BE2C (cell line): ENCODE results near the gene PINK1.

Experiments used
- DNase-seq: peaks from one replicate; pipeline ENCODE4 v3.0.0-alpha.2; 2020
- H3K27me3 ChIP-seq: fragments of 250-450 bp; sonication (Bioruptor Pico); 2 replicates; pipeline ENCODE4 v1.5.1; 2020; ENCODE audit warnings: mild to moderate bottlenecking
- H3K36me3 ChIP-seq: fragments of 250-450 bp; sonication (Bioruptor Pico); 2 replicates; pipeline ENCODE4 v1.5.1; 2020; ENCODE audit warnings: mild to moderate bottlenecking
- H3K4me1 ChIP-seq: fragments of 250-450 bp; sonication (Bioruptor Pico); 2 replicates; pipeline ENCODE4 v1.5.1; 2020
- H3K4me3 ChIP-seq: 2 replicates; pipeline ENCODE4 v1.5.1; 2011; ENCODE audit warnings: low read depth, low read length
- H3K9me3 ChIP-seq: fragments of 250-450 bp; sonication (Bioruptor Pico); 2 replicates; pipeline ENCODE4 v1.5.1; 2020
- TF ChIP-seq, protein P1 (sequence below): IDR thresholded peaks from 2 replicates; pipeline ENCODE4 v1.5.1; 2012; ENCODE audit warnings: mild to moderate bottlenecking, low read depth, low read length

Gene PINK1

DNA sequence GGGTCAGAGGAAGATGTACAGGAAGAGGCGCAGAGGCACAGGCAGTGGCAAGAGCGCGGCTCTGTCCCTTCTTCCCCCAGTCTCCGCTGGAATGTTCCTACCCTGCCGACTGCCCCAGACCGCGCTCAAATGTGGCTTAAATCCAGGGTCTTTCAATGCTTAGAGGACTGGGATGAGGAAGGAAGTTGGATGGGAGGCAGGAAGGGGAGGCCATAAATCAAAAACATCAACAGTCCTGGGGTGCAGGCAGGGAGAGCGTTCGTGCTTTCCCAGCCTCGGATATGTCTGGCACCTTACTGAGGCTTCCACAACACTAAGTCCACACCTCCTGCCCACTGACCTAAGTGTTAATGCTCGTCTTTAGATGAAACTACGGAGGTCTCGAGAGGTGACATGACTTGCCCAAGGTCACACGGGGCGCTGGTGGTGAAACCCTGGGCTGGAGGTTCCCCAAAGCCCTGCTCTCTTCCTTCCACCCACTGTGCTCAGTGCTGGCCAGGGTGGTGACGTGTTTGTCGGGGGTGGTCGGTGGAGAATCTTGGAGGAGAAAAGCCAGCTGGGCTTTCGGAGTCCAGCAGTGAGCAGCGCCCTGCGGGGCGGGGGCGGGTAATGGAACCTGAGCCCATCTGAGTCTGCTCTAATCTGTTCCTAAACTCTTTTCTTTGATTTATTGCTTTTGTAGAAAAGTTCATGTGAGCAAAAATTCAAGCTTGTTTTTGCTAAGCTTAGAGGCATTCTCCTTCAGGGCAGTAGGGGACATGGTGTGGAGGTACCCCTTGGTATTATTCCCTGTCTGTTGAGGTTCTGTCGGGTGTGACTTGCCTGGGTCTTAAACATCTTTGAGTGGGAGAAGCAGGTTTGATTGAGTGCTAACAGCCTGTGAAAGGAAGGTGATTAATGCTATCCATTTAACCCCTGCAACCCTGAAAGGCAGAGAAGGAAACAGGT is 43.7 kb upstream of the PINK1 start:
- H3K27me3 ChIP-seq = no peaks in the 10 kb centered on the region
- TF ChIP-seq, protein P1, sequence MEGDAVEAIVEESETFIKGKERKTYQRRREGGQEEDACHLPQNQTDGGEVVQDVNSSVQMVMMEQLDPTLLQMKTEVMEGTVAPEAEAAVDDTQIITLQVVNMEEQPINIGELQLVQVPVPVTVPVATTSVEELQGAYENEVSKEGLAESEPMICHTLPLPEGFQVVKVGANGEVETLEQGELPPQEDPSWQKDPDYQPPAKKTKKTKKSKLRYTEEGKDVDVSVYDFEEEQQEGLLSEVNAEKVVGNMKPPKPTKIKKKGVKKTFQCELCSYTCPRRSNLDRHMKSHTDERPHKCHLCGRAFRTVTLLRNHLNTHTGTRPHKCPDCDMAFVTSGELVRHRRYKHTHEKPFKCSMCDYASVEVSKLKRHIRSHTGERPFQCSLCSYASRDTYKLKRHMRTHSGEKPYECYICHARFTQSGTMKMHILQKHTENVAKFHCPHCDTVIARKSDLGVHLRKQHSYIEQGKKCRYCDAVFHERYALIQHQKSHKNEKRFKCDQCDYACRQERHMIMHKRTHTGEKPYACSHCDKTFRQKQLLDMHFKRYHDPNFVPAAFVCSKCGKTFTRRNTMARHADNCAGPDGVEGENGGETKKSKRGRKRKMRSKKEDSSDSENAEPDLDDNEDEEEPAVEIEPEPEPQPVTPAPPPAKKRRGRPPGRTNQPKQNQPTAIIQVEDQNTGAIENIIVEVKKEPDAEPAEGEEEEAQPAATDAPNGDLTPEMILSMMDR = no peak
- no peaks in the 10 kb centered on the region for H3K9me3 ChIP-seq
- DNase-seq = no peak
- H3K4me3 ChIP-seq = no peak overlapping the region
- no peaks in the 10 kb centered on the region for H3K36me3 ChIP-seq
- no peaks in the 10 kb centered on the region for H3K4me1 ChIP-seq

GRCh38 chr1:20590306-20590777 is 42.9 kb upstream of the PINK1 start:
- no peak overlapping the region for H3K4me3 ChIP-seq
- no peak for DNase-seq
- no peaks in the 10 kb centered on the region for H3K9me3 ChIP-seq
- H3K27me3 ChIP-seq = no peaks in the 10 kb centered on the region
- TF ChIP-seq, protein P1 = no peak
- H3K36me3 ChIP-seq = no peaks in the 10 kb centered on the region
- no peaks in the 10 kb centered on the region for H3K4me1 ChIP-seq

DNA sequence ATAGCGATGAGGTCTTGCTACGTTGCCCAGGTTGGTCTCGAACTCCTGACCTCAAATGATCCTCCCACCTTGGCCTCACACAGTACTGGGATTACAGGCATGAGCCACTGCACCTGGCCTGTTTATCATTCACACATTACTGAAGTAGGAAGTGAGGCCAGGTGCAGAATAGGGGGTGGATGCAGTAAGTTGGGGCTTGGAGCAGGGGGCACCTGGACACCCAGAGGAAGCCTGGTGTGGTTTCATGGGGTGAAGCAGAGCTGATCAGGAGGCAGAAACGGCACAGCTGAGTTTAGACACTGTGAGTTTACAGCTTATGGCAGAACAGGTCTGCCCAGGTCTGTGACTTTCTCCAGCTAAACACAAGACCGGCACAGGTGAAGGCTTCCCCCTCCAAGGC is 39.5 kb upstream of the PINK1 start:
- Histone ChIP-seq H3K9me3 (no peaks in the 10 kb centered on the region), H3K36me3 (no peaks in the 10 kb centered on the region), H3K4me1 (no peaks in the 10 kb centered on the region), H3K4me3 (no peak overlapping the region), H3K27me3 (no peaks in the 10 kb centered on the region)
- no peak for DNase-seq
- TF ChIP-seq, protein P1 = no peak

GRCh38 chr1:20594746-20595145 is 38.5 kb upstream of the PINK1 start:
- Histone ChIP-seq H3K27me3 (no peaks in the 10 kb centered on the region), H3K36me3 (no peaks in the 10 kb centered on the region), H3K4me3 (no peak overlapping the region), H3K4me1 (no peaks in the 10 kb centered on the region), H3K9me3 (no peaks in the 10 kb centered on the region)
- TF ChIP-seq, protein P1 = no peak
- DNase-seq = no peak

GRCh38 chr1:20596106-20596505 is 37.2 kb upstream of the PINK1 start:
- TF ChIP-seq, protein P1 = no peak
- Histone ChIP-seq H3K9me3 (no peaks in the 10 kb centered on the region), H3K27me3 (no peaks in the 10 kb centered on the region), H3K4me3 (no peak overlapping the region), H3K4me1 (no peaks in the 10 kb centered on the region), H3K36me3 (no peaks in the 10 kb centered on the region)
- no peak for DNase-seq

DNA sequence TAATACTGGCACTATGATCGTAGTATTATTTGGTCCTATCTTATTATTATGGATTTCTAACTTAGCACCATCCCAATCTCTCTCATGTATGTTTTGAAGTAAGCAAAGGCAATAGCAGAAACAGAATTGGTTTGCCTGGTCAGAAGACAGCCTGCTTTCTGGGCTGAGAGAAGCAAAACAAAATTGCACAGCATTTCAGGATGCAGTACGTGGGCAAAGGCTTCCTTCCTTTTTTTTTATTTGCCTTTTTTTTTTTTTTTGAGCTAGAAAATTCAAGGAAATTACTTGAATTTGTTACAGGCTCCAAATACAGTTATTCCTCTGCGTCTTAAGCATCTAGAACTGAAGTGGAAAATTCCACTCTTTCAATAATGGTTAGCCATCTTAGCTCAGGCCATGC is 35.6 kb upstream of the PINK1 start:
- H3K36me3 ChIP-seq = no peaks in the 10 kb centered on the region
- DNase-seq = no peak
- H3K4me3 ChIP-seq = no peak overlapping the region
- H3K9me3 ChIP-seq = no peaks in the 10 kb centered on the region
- no peaks in the 10 kb centered on the region for H3K27me3 ChIP-seq
- H3K4me1 ChIP-seq = no peaks in the 10 kb centered on the region
- TF ChIP-seq, protein P1 = no peak
